ENCODE data around the gene GALNT9. TPM values are rescaled to one million over a fixed set of nuclear protein-coding genes. Genes with fewer than 3 reads are reported as not detected.

Gene GALNT9
- total RNA-seq, 4 donors from 2014 or later, result 0.13 TPM; not detected in 3

DNA sequence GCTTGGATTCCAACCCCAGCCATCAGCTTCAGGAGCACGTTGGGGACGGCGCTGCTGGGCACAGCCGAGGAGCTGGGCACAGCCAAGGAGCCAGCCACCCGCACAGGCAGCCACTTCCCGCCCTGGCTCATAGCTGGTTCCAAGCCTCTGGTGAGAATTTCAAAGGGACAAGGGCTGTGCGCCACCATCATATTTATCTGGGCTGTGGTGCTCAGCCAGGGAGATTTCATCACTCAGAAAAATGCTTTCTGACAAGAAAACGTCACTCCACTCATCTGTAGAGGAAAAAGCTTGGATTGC, 66.4 kb downstream of the GALNT9 start:
- intact Hi-C loops (cut with DNase I; ENCODE audit: low total_unique reads), result loop anchor here (5.0 kb wide), 1 partner anchor 269 kb away; no protein-coding TSS in a partner anchor
- 68 to 74% methylated on average over 8 of the region's 8 CpGs for WGBS, 2 donors
- TF ChIP-seq POLR2A (IDR thresholded peaks at IDR 0.05), result no peak
- TF ChIP-seq, protein P1, sequence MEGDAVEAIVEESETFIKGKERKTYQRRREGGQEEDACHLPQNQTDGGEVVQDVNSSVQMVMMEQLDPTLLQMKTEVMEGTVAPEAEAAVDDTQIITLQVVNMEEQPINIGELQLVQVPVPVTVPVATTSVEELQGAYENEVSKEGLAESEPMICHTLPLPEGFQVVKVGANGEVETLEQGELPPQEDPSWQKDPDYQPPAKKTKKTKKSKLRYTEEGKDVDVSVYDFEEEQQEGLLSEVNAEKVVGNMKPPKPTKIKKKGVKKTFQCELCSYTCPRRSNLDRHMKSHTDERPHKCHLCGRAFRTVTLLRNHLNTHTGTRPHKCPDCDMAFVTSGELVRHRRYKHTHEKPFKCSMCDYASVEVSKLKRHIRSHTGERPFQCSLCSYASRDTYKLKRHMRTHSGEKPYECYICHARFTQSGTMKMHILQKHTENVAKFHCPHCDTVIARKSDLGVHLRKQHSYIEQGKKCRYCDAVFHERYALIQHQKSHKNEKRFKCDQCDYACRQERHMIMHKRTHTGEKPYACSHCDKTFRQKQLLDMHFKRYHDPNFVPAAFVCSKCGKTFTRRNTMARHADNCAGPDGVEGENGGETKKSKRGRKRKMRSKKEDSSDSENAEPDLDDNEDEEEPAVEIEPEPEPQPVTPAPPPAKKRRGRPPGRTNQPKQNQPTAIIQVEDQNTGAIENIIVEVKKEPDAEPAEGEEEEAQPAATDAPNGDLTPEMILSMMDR (IDR thresholded peaks at IDR 0.05), result no peak
- H3K4me3 ChIP-seq (ENCODE audit: low read depth, poor library complexity, severe bottlenecking), result no peak overlapping the region
- DNase-seq (ENCODE audit: low spot score in 2 of 2), result no peak

DNA sequence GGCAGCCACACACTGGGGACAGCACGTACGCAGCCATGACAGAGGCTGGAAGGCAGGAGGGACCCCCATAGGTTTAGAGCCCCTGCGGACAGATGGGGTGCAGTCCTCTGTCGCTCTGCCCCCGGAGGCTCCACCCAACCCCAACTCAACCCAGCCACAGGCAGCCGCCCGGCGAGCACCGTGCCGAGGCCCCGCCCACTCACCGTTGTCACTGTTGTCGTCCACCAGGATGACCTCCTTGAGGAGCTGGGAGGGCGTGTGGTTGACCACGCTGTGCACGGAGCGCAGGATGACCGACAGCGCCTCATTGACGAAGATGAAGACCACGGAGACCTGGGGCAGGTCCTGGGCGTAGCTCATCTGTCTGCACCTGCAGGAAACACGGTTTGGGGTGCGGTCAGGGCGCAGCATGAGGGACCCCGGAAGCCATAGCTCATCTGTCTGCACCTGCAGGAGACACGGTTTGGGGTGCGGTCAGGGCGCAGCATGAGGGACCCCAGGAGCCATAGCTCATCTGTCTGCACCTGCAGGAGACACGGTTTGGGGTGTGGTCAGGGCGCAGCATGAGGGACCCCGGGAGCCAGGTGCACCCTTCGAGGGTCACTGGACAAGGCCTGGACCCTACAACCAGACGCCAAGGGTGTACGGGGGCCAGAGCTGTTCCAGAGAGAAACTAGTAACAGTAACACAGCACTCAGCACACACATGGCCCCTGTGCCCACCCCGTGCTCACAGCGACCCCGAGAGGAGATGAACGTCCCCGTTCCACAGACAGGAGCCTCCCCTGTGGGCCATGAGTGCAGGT, 66.9 kb downstream of the GALNT9 start:
- DNase-seq (ENCODE audit: low spot score in 2 of 2), result no peak
- no peak overlapping the region for H3K4me3 ChIP-seq (ENCODE audit: low read depth, poor library complexity, severe bottlenecking)
- WGBS, 2 donors, result 79 to 84% methylated on average over 38 to 39 of the region's 40 CpGs
- intact Hi-C loops (cut with DNase I; ENCODE audit: low total_unique reads), result loop anchor here (5.0 kb wide), 1 partner anchor 270 kb away; no protein-coding TSS in a partner anchor
- TF ChIP-seq POLR2A (IDR thresholded peaks at IDR 0.05), result no peak
- TF ChIP-seq, protein P1 (IDR thresholded peaks at IDR 0.05), result no peak

DNA sequence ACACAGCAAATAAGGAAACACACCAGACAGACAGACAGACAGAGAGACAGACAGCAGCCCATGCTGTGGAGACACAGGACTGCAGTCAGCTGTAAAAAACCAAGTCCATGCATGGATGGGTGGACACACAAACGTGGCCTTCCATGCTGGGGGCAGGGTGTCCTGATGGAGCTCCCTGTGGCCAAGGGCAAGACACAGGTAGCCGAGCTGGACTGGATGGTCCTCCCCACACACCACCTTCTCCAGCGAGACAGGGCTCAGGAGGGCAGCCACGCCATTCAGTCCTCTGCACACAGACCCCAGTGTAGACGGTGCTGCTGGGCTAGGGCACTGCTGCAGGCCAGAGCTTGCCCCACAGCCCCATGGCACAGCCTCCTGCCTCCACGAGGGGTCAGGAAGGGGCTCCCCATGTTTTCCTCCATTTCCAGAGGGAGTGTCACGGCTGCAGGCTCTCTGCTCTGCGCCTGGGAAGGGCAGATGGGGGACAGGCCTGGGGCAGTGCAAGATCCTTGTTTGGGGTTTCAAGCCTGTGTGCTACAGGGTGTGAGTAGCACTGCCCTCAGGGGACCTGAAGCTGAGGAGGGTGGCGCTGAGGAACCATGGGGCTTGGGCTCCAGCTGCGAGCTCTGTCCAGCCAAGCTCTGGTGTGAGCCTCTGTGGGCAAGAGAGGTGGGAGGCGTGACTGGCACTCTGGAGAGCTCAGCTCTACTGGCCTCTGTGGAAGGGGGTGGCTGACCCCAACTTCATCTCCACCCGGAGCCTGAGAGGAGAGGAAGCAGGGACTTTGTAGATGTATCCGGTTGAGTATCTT, 67.9 kb downstream of the GALNT9 start:
- DNase-seq (ENCODE audit: low spot score in 2 of 2), result no peak
- 63 to 69% methylated on average over 10 to 13 of the region's 13 CpGs for WGBS, 2 donors
- TF ChIP-seq POLR2A (IDR thresholded peaks at IDR 0.05), result no peak
- TF ChIP-seq, protein P1 (IDR thresholded peaks at IDR 0.05), result no peak
- intact Hi-C loops (cut with DNase I; ENCODE audit: low total_unique reads), result loop anchor here (5.0 kb wide), 1 partner anchor 271 kb away; no protein-coding TSS in a partner anchor
- no peak overlapping the region for H3K4me3 ChIP-seq (ENCODE audit: low read depth, poor library complexity, severe bottlenecking)

DNA sequence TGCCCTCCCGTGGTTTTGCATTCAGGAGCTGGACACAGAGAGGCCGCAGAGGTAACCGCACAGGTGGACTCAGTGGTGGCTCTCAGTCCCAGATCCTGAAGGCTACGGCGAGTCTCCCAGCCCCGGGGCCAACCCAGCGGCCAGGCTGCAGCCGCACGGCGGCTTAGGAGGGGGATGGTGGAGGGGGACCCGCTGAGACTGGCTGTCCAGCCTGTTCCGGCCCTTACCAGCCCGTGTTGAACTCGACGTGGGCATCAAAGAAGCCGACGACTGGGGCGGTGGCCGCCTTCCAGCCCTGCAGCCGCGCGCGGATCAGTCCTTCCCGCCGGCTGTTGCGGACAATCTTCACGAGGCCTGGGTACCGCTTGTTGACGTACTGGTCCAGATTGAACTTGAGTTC, 68.7 kb downstream of the GALNT9 start:
- DNase-seq (ENCODE audit: low spot score in 2 of 2), result no peak
- WGBS, 2 donors, result 86 to 90% methylated on average over 19 to 26 of the region's 29 CpGs
- H3K4me3 ChIP-seq (ENCODE audit: low read depth, poor library complexity, severe bottlenecking), result no peak overlapping the region
- TF ChIP-seq, protein P1 (IDR thresholded peaks at IDR 0.05), result no peak
- no peak for TF ChIP-seq POLR2A (IDR thresholded peaks at IDR 0.05)
- intact Hi-C loops (cut with DNase I; ENCODE audit: low total_unique reads), result loop anchor here (5.0 kb wide), 1 partner anchor 272 kb away; no protein-coding TSS in a partner anchor

DNA sequence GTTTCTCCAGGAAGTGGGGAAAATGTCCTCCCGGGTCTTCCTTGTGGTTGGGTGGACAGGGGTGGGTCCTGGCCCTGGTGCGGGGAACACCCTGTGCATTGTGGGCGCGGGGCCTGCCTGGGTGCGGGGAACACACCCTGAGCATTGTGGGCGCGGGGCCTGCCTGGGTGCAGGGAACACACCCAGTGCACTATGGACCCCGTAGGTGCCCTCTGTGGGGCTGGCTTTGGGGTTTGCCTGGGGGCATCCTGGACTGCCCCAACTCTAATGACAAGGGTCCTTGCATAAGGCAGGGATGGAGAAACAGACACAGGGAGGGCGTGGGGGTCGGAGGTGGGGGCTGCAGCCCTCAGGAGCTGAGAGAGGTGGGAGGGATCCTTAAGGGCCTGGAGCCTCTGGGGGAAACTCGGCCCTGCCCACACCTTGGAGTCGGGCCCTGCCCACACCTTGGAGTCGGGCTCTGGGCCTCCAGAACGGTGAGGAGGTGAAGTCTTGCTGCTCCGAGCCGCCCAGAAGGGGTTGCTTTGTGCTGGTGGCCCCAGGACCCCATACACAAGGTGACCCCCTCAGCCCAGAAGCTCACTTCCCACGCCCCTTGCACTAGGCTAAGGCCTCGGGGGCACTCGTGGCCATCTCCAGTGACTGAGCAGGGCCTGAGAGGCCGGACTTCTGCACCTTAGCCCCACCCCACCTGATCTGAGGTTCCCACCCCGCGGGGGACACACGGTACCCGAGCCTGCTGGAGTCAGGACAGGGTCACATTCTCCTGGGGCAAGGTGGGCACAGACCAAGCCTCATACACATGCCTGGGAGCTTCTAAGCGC, 69.3 kb downstream of the GALNT9 start:
- intact Hi-C loops (cut with DNase I; ENCODE audit: low total_unique reads), result loop anchor here (5.0 kb wide), 1 partner anchor 272 kb away; no protein-coding TSS in a partner anchor
- TF ChIP-seq, protein P1 (IDR thresholded peaks at IDR 0.05), result no peak
- TF ChIP-seq POLR2A (IDR thresholded peaks at IDR 0.05), result no peak
- 72 to 80% methylated on average over 25 of the region's 25 CpGs for WGBS, 2 donors
- no peak for DNase-seq (ENCODE audit: low spot score in 2 of 2)
- no peak overlapping the region for H3K4me3 ChIP-seq (ENCODE audit: low read depth, poor library complexity, severe bottlenecking)

Data from lower leg skin (tissue), 4 donors.